ENCODE measurements around the gene ZSCAN30. TPM values are rescaled to one million over a fixed set of nuclear protein-coding genes. Genes with fewer than 3 reads are reported as not detected.

Gene ZSCAN30
- total and polyA plus RNA-seq, 9 of the 15 experiments (the other 6 are each of a cell fraction or from before 2014, with no cell fraction given) = 4.6 to 13.6 (median 10.8) TPM

DNA sequence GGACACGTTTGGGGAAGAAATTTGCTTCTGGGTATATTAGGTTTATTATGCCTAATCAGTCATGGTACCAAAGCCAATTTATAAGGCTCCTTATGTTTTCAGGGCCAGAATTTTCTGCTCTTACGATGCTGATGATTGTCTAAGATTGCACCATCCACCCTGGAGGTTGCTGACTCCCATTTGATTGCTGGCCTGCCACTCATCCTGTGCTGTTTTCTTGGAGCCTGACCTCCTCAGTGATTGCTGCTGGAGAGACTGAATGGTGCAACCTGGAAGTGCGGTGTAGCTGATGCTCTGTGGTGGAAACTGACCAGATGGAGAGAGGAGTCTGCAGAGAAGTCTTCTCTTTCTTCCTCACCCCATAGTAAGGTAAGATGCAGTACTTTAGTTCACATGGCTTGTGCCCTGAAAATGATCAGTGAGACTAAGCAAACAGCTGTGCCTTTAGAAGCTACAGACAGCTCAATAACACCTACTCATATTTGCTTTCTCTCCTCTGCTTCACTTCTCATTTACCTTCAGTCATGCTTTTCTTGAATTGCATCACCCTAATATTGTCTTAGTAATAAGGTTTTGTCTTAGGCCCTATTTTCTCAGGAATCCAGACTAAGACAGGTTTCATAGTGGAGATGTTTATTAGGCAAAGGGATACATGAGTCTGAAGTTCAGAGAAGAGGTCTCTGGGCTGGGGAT, 36.8 kb upstream of the ZSCAN30 start (continued):
- TF ChIP-seq PHF20 (IDR thresholded peaks at IDR 0.05; ENCODE audit: partially characterized antibody) = no peak
- TF ChIP-seq POLR2H (tag; IDR thresholded peaks at IDR 0.05; ENCODE audit: low read depth) = 0 out of 2 replicates have a peak, but pooled peaks have one; percentile 5
- TF ChIP-seq, protein P1, sequence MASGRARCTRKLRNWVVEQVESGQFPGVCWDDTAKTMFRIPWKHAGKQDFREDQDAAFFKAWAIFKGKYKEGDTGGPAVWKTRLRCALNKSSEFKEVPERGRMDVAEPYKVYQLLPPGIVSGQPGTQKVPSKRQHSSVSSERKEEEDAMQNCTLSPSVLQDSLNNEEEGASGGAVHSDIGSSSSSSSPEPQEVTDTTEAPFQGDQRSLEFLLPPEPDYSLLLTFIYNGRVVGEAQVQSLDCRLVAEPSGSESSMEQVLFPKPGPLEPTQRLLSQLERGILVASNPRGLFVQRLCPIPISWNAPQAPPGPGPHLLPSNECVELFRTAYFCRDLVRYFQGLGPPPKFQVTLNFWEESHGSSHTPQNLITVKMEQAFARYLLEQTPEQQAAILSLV (tag; IDR thresholded peaks at IDR 0.05) = 0 out of 2 replicates have a peak, but pooled peaks have one; percentile 21
- no peak for TF ChIP-seq SIRT6 (IDR thresholded peaks at IDR 0.05; ENCODE audit: low read depth, low read length)
- TF ChIP-seq, protein P2, sequence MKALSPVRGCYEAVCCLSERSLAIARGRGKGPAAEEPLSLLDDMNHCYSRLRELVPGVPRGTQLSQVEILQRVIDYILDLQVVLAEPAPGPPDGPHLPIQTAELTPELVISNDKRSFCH (CRISPR knock-in tag; IDR thresholded peaks at IDR 0.05) = no peak
- TF ChIP-seq, protein P2 (tag; IDR thresholded peaks at IDR 0.05) = no peak
- TF ChIP-seq STAG1 (CRISPR knock-in tag; IDR thresholded peaks at IDR 0.05; ENCODE audit: borderline replicate concordance) = no peak
- peak; percentile 16; the same call in 1 of the 2 replicates for TF ChIP-seq BACH1 (tag; IDR thresholded peaks at IDR 0.05)
- TF ChIP-seq ZNF12 (CRISPR knock-in tag; IDR thresholded peaks at IDR 0.05) = no peak
- TF ChIP-seq SUPT5H (IDR thresholded peaks at IDR 0.05) = no peak
- TF ChIP-seq COPS2 (conservative IDR thresholded peaks at IDR 0.05) = no peak
- no peak for TF ChIP-seq ZNF124 (CRISPR knock-in tag; IDR thresholded peaks at IDR 0.05)
- TF ChIP-seq, protein P3, sequence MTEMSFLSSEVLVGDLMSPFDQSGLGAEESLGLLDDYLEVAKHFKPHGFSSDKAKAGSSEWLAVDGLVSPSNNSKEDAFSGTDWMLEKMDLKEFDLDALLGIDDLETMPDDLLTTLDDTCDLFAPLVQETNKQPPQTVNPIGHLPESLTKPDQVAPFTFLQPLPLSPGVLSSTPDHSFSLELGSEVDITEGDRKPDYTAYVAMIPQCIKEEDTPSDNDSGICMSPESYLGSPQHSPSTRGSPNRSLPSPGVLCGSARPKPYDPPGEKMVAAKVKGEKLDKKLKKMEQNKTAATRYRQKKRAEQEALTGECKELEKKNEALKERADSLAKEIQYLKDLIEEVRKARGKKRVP (CRISPR knock-in tag; IDR thresholded peaks at IDR 0.05) = no peak
- TF ChIP-seq NCOA4 (IDR thresholded peaks at IDR 0.05; ENCODE audit: partially characterized antibody) = no peak
- no peak for TF ChIP-seq OTX1 (CRISPR knock-in tag; IDR thresholded peaks at IDR 0.05)
- TF ChIP-seq NR2C1 (IDR thresholded peaks at IDR 0.05) = no peak
- TF ChIP-seq NR2C1 (tag; IDR thresholded peaks at IDR 0.05) = 0 out of 2 replicates have a peak, but pooled peaks have one; percentile 9
- TF ChIP-seq TCF7 (IDR thresholded peaks at IDR 0.05; ENCODE audit: borderline replicate concordance) = no peak
- peak; percentile 68 for TF ChIP-seq CEBPB (tag; IDR thresholded peaks at IDR 0.05)
- TF ChIP-seq, protein P4, sequence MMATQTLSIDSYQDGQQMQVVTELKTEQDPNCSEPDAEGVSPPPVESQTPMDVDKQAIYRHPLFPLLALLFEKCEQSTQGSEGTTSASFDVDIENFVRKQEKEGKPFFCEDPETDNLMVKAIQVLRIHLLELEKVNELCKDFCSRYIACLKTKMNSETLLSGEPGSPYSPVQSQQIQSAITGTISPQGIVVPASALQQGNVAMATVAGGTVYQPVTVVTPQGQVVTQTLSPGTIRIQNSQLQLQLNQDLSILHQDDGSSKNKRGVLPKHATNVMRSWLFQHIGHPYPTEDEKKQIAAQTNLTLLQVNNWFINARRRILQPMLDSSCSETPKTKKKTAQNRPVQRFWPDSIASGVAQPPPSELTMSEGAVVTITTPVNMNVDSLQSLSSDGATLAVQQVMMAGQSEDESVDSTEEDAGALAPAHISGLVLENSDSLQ (IDR thresholded peaks at IDR 0.05) = peak; percentile 98
- no peak for TF ChIP-seq SAP30 (IDR thresholded peaks at IDR 0.05; ENCODE audit: borderline replicate concordance, insufficient read depth, low read depth, low read length, poor library complexity, severe bottlenecking)
- TF ChIP-seq KDM5B (IDR thresholded peaks at IDR 0.05; ENCODE audit: insufficient replicate concordance, low read depth, low read length) = no peak
- no peak for TF ChIP-seq ZBTB17 (CRISPR knock-in tag; IDR thresholded peaks at IDR 0.05)
- TF ChIP-seq, protein P5, sequence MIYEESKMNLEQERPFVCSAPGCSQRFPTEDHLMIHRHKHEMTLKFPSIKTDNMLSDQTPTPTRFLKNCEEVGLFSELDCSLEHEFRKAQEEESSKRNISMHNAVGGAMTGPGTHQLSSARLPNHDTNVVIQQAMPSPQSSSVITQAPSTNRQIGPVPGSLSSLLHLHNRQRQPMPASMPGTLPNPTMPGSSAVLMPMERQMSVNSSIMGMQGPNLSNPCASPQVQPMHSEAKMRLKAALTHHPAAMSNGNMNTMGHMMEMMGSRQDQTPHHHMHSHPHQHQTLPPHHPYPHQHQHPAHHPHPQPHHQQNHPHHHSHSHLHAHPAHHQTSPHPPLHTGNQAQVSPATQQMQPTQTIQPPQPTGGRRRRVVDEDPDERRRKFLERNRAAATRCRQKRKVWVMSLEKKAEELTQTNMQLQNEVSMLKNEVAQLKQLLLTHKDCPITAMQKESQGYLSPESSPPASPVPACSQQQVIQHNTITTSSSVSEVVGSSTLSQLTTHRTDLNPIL (CRISPR knock-in tag; IDR thresholded peaks at IDR 0.05) = no peak

Data from K562 (cell line).